A673 (cell line): ENCODE results near the gene ADAM8.

Source experiments
- EZH2 ChIP-seq: fragments of 200-600 bp; sonication (generic); IDR thresholded peaks from 2 replicates; pipeline ENCODE4 v1.6.1; 2017; ENCODE audit warnings: borderline replicate concordance, low read depth, mild to moderate bottlenecking, mixed read lengths, antibody characterized with exemption, low read length; ENCODE audit not compliant: poor library complexity, severe bottlenecking
- TF ChIP-seq, protein P1 (sequence below): fragments of 300-800, 200-600 bp; sonication (generic); conservative IDR thresholded peaks from 2 replicates; pipeline ENCODE4 v1.5.1; 2017; ENCODE audit warnings: low read depth, mild to moderate bottlenecking, antibody characterized with exemption, low read length, moderate library complexity, mixed read lengths

DNA sequence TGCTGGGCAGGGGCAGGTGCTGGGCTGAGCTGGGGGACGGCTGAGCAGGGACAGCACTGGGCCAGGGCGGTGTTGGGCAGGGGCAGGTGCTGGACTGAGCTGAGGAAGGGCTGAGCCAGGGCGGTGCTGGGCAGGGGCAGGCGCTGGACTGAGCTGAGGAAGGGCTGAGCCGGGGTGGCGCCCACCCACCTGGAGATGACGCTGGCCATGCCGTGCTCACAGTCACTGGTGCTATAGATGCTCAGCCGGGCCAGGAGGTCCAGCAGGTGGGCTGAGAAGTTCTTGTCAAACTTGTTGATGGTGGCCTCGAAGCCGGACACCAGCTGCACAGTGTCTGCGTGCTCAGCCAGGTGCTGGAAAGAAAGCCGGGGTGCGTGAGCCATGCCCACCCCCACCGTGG lies 4.4 kb upstream of the ADAM8 start:
- TF ChIP-seq, protein P1, sequence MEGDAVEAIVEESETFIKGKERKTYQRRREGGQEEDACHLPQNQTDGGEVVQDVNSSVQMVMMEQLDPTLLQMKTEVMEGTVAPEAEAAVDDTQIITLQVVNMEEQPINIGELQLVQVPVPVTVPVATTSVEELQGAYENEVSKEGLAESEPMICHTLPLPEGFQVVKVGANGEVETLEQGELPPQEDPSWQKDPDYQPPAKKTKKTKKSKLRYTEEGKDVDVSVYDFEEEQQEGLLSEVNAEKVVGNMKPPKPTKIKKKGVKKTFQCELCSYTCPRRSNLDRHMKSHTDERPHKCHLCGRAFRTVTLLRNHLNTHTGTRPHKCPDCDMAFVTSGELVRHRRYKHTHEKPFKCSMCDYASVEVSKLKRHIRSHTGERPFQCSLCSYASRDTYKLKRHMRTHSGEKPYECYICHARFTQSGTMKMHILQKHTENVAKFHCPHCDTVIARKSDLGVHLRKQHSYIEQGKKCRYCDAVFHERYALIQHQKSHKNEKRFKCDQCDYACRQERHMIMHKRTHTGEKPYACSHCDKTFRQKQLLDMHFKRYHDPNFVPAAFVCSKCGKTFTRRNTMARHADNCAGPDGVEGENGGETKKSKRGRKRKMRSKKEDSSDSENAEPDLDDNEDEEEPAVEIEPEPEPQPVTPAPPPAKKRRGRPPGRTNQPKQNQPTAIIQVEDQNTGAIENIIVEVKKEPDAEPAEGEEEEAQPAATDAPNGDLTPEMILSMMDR = no peak
- no peak for TF ChIP-seq EZH2
